Brain microvascular endothelial cell (primary cell): ENCODE results near the gene FGF18.

Experiments
- DNase-seq: peaks from one replicate; pipeline ENCODE4 v3.0.0-alpha.2; 2020
- H3K27ac ChIP-seq: fragments of 250-450 bp; sonication (Bioruptor Pico); 2 replicates; pipeline ENCODE4 v1.5.1; 2020; ENCODE audit warnings: mild to moderate bottlenecking, moderate library complexity
- H3K27me3 ChIP-seq: fragments of 250-450 bp; sonication (Bioruptor Pico); replicated peaks from 2 replicates; pipeline ENCODE4 v1.5.1; 2020; ENCODE audit warnings: mild to moderate bottlenecking
- H3K36me3 ChIP-seq: fragments of 250-450 bp; sonication (Bioruptor Pico); replicated peaks from 2 replicates; pipeline ENCODE4 v1.5.1; 2020; ENCODE audit warnings: mild to moderate bottlenecking
- H3K4me3 ChIP-seq: 2 replicates; pipeline ENCODE4 v1.5.1; 2011; ENCODE audit warnings: low read depth, mild to moderate bottlenecking, control low read depth, low read length, moderate library complexity
- CTCF ChIP-seq: IDR thresholded peaks from 2 replicates; pipeline ENCODE4 v1.5.1; 2011; ENCODE audit warnings: low read depth, mild to moderate bottlenecking, moderate library complexity, low read length, control low read depth, inconsistent platforms; ENCODE audit errors: missing control alignments
- in situ Hi-C: cut with HindIII; loops from 2 replicates; pipeline ENCODE4 v1.10.0; 2017; ENCODE audit warnings: low sequenced_read_pairs, low pct_ligation_motif_present

FGF18 gene

DNA sequence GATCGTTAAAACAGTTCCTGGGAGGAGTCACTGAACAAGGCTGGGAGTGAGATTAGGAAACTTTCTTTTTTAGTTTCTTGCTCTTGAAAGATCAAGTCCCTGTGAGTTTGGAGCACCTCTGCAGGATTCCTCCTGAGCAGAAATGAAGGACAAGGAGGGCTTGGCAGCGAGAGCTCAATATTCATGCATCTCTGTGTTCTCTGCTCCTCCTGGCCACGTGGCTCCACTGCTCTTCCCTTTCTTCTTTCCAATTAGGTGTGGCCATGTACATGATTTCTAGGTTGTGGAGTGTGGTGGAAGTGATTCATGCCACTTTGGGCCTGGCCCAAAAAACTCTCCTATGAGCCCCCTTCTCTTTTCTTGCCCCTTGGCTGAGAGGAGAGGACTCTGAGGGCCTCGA is 67.2 kb downstream of the FGF18 start:
- in situ Hi-C loops: no loop called here
- no peaks in the 10 kb centered on the region for H3K36me3 ChIP-seq
- no peak for TF ChIP-seq CTCF

GRCh38 chr5:171488876-171489275 is 69.4 kb downstream of the FGF18 start:
- TF ChIP-seq CTCF: no peak
- no peaks in the 10 kb centered on the region for H3K36me3 ChIP-seq
- no peaks in the 10 kb centered on the region for H3K27me3 ChIP-seq
- no peak overlapping the region for H3K27ac ChIP-seq
- in situ Hi-C loops: no loop called here
- H3K4me3 ChIP-seq: no peak overlapping the region
- no peak for DNase-seq

More for the DNA sequence above, 67.2 kb downstream of the FGF18 start:
- DNase-seq: no peak
- Histone ChIP-seq H3K27ac (no peak overlapping the region), H3K4me3 (no peak overlapping the region), H3K27me3 (no peaks in the 10 kb centered on the region)

DNA sequence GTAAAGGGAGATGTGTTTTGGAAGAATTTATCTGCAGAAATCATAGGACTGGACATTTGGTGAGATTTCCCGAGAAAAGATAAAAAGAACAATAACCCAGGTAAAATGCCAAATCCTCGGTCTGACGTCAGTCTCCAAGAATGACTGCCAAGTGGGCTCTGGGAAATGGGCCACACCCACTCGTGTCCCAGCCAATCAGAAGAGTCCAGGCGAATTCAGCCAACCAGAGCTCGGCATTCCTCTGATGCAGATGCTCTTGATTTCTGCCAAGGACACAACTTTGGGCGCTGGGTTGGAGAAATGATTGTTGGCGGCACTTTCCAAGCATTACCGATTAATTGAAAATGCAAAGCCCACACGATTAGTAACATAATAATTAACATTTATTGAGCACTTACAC is 73.3 kb downstream of the FGF18 start:
- in situ Hi-C loops: no loop called here
- no peaks in the 10 kb centered on the region for H3K36me3 ChIP-seq
- H3K4me3 ChIP-seq: no peak overlapping the region
- H3K27me3 ChIP-seq: no peaks in the 10 kb centered on the region
- no peak for DNase-seq
- TF ChIP-seq CTCF: no peak
- no peak overlapping the region for H3K27ac ChIP-seq

GRCh38 chr5:171493646-171494393 is 74.4 kb downstream of the FGF18 start:
- Histone ChIP-seq H3K27me3 (no peaks in the 10 kb centered on the region), H3K4me3 (no peak overlapping the region), H3K27ac (no peak overlapping the region), H3K36me3 (no peaks in the 10 kb centered on the region)
- no peak for DNase-seq
- no peak for TF ChIP-seq CTCF
- in situ Hi-C loops: no loop called here

- in situ Hi-C loops: no loop called here
Observed at GRCh38 chr5:171494452-171495121, 75.1 kb downstream of the FGF18 start.

More at GRCh38 chr5:171494452-171495121, 75.1 kb downstream of the FGF18 start:
- no peak for TF ChIP-seq CTCF
- Histone ChIP-seq H3K27me3 (no peaks in the 10 kb centered on the region), H3K27ac (peak overlapping the region; percentile 41), H3K4me3 (peak overlapping the region; percentile 30), H3K36me3 (no peaks in the 10 kb centered on the region)
- DNase-seq: peak; percentile 36
